Measurements from ENCODE around the gene ARHGEF17. TPM values are rescaled to one million over a fixed set of nuclear protein-coding genes. Genes with fewer than 3 reads are reported as not detected.

ARHGEF17 gene
- total RNA-seq, 3 donors from 2014 or later (not counting 1 experiment from before 2014, with no cell fraction given), result 0.02 to 0.88 (median 0.50) TPM

GRCh38 chr11:73415854-73416615 is 108.0 kb downstream of the ARHGEF17 start:
- no peak for TF ChIP-seq CTCF (IDR thresholded peaks at IDR 0.05)
- H3K4me1 ChIP-seq (ENCODE audit: control insufficient read depth, insufficient read depth, low read length), result no peaks in the 10 kb centered on the region
- DNase-seq, result no peak
- intact Hi-C loops (cut with micrococcal nuclease), result no loop called here
- H3K36me3 Mint-ChIP-seq, result no peaks in the 10 kb centered on the region
- WGBS (ENCODE audit: insufficient coverage), result 95% methylated on average over 2 of the region's 4 CpGs
- no peak overlapping the region for H3K27ac ChIP-seq (ENCODE audit: low read length)
- peaks cover 8% of the 10 kb centered on the region for H3K36me3 ChIP-seq (ENCODE audit: control insufficient read depth, insufficient read depth, low read length)
- no peaks in the 10 kb centered on the region for H3K9me3 Mint-ChIP-seq
- H3K4me1 Mint-ChIP-seq, result peaks cover 15 to 20% of the 10 kb centered on the region in 2 donors
- no peaks in the 10 kb centered on the region for H3K27me3 ChIP-seq (ENCODE audit: control insufficient read depth, insufficient read depth, low read length)
- H3K27me3 Mint-ChIP-seq (ENCODE audit: low read depth in 2 of 2), result no peaks in the 10 kb centered on the region
- ATAC-seq, result no peak
- H3K4me3 Mint-ChIP-seq, result no peak overlapping the region
- H3K4me3 ChIP-seq (ENCODE audit: low read length), result no peak overlapping the region
- no peaks in the 10 kb centered on the region for H3K9me3 ChIP-seq (ENCODE audit: control insufficient read depth, insufficient read depth, low read length)
- no peak overlapping the region for H3K27ac Mint-ChIP-seq

GRCh38 chr11:73416786-73417185 is 108.7 kb downstream of the ARHGEF17 start:
- peaks cover 7% of the 10 kb centered on the region for H3K36me3 ChIP-seq (ENCODE audit: control insufficient read depth, insufficient read depth, low read length)
- no peak overlapping the region for H3K27ac ChIP-seq (ENCODE audit: low read length)
- H3K4me1 ChIP-seq (ENCODE audit: control insufficient read depth, insufficient read depth, low read length), result no peaks in the 10 kb centered on the region
- no peak for ATAC-seq
- H3K27me3 Mint-ChIP-seq (ENCODE audit: low read depth in 2 of 2), result no peaks in the 10 kb centered on the region
- TF ChIP-seq CTCF (IDR thresholded peaks at IDR 0.05), result no peak
- no peaks in the 10 kb centered on the region for H3K27me3 ChIP-seq (ENCODE audit: control insufficient read depth, insufficient read depth, low read length)
- no peak overlapping the region for H3K4me3 ChIP-seq (ENCODE audit: low read length)
- H3K27ac Mint-ChIP-seq, result no peak overlapping the region
- H3K36me3 Mint-ChIP-seq, result no peaks in the 10 kb centered on the region
- H3K9me3 Mint-ChIP-seq, result no peaks in the 10 kb centered on the region
- intact Hi-C loops (cut with micrococcal nuclease), result no loop called here
- DNase-seq, result no peak
- 98% methylated on average over 2 of the region's 2 CpGs for WGBS (ENCODE audit: insufficient coverage)
- peaks cover 15 to 20% of the 10 kb centered on the region in 2 donors for H3K4me1 Mint-ChIP-seq
- no peak overlapping the region for H3K4me3 Mint-ChIP-seq
- no peaks in the 10 kb centered on the region for H3K9me3 ChIP-seq (ENCODE audit: control insufficient read depth, insufficient read depth, low read length)

Other genes with a start within 250 kb of the ARHGEF17 start
- gene FCHSD2, start 166.0 kb upstream of the ARHGEF17 start, total RNA-seq, result 10 to 100 TPM; 39.4 to 59.1 (median 42.1) TPM
- 1 to 10 TPM in 1 of 3 donors, under 1 TPM in 2; 0.27 to 1.0 (median 0.90) TPM for gene P2RY2, start 90.0 kb upstream of the ARHGEF17 start, total RNA-seq
- under 1 TPM in 2 of 3 donors, not detected in 1; 0.24 to 0.40 TPM for gene P2RY6, start 35.9 kb upstream of the ARHGEF17 start, total RNA-seq
- gene RELT, start 68.1 kb downstream of the ARHGEF17 start, total RNA-seq, result 100 to 1,000 TPM; 132 to 264 (median 151) TPM

Data from natural killer cell (primary cell).